Tibial artery (tissue), 4 donors: ENCODE results near the gene PPP1R1A.

Experiments
- DNase-seq, 2 donors: peaks; one replicate each; pipeline ENCODE4 v3.0.0-alpha.2; 2019
- H3K27ac ChIP-seq, 2 donors: fragments of 200-600 bp; sonication (generic) in 1 of 2; 1 replicate in 1 of 2; 2 replicates in 1 of 2; pipeline ENCODE4 v1.5.1; 2018 to 2019; ENCODE audit warnings: mild to moderate bottlenecking in 1 of 2
- H3K27me3 ChIP-seq, 2 donors: fragments of 200-600 bp; sonication (generic) in 1 of 2; one replicate each; pipeline versions ENCODE4 v1.5.1 to v1.6.0; 2016 to 2019
- H3K36me3 ChIP-seq, 3 donors: fragments of 200-600 bp; sonication (generic) in 2 of 3; one replicate each; pipeline ENCODE4 v1.5.1; 2016 to 2019; ENCODE audit warnings: mild to moderate bottlenecking in 2 of 3
- H3K4me1 ChIP-seq, 4 donors: fragments of 200-600 bp; sonication (generic) in 2 of 4; 1 replicate in 3 of 4; 2 replicates in 1 of 4; pipeline ENCODE4 v1.5.1; 2016 to 2019
- H3K4me3 ChIP-seq, 2 donors: fragments of 200-600 bp; sonication (generic) in 1 of 2; 1 replicate in 1 of 2; 2 replicates in 1 of 2; pipeline ENCODE4 v1.5.1; 2018 to 2019; ENCODE audit warnings: mild to moderate bottlenecking in 2 of 2
- H3K9me3 ChIP-seq, 3 donors: fragments of 200-600 bp; sonication (generic) in 1 of 3; one replicate each; pipeline ENCODE4 v1.5.1; 2016 to 2019
- CTCF ChIP-seq, 2 experiments: fragments of 200-600 bp in 1 of 2; fragments of 450-650 bp in 1 of 2; IDR thresholded peaks; one replicate each; pipeline ENCODE4 v1.5.1; 2017 to 2019; ENCODE audit warnings: antibody characterized with exemption in 2 of 2, mild to moderate bottlenecking in 1 of 2, moderate library complexity in 1 of 2
- intact Hi-C: fragments of 100-400 bp; cut with DNase I; formaldehyde crosslinking; loops from one replicate; pipeline ENCODE4 v1.15.0; 2023; ENCODE audit warnings: low total_unique reads

The PPP1R1A gene

GRCh38 chr12:54535474-54535873, 53.0 kb downstream of the PPP1R1A start:
- TF ChIP-seq CTCF (IDR thresholded peaks at IDR 0.05): no peak
- H3K9me3 ChIP-seq: no peaks in the 10 kb centered on the region
- no peaks in the 10 kb centered on the region for H3K4me1 ChIP-seq
- DNase-seq: no peak
- intact Hi-C loops: no loop called here
- H3K27ac ChIP-seq: no peak overlapping the region
- H3K27me3 ChIP-seq: no peaks in the 10 kb centered on the region
- no peak overlapping the region for H3K4me3 ChIP-seq
- H3K36me3 ChIP-seq: peaks cover 0 to 43% (median 25%) of the 10 kb centered on the region in 3 donors

- H3K4me3 ChIP-seq: no peak overlapping the region
- no peak for TF ChIP-seq CTCF (IDR thresholded peaks at IDR 0.05)
- no peak for DNase-seq
- no peaks in the 10 kb centered on the region for H3K4me1 ChIP-seq
- no peaks in the 10 kb centered on the region for H3K27me3 ChIP-seq
- intact Hi-C loops: no loop called here
- no peaks in the 10 kb centered on the region for H3K9me3 ChIP-seq
- H3K27ac ChIP-seq: no peak overlapping the region
- H3K36me3 ChIP-seq: peaks cover 0 to 63% (median 37%) of the 10 kb centered on the region in 3 donors
Observed at GRCh38 chr12:54529581-54529980, 58.9 kb downstream of the PPP1R1A start.
